Measurements from ENCODE around the gene TLE7. TPM values are rescaled to one million over a fixed set of nuclear protein-coding genes. Genes with fewer than 3 reads are reported as not detected.

Gene TLE7
- total RNA-seq, 1 donor from 2014 or later, result not detected

DNA sequence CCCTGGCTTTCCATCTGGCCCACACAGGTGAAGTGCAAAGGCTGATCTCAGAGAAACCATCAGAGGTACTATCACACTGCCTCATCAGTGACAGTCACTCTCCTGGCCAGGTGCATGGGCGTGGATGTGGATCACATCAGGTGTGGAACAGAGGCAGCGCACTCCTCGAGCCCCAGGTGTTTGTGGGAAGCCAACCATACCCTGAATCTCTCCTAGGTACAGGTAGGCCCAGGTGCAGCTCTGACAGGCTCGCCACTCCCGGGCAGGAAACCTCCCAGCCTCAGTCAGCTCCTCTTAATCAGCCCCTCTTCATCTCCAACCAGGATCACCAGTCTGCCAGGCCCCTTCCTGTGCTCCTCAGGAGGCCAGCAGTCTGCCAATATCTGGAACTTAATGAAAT, 31.7 kb downstream of the TLE7 start:
- Mint-ChIP-seq H3K4me1 (ENCODE audit: low read depth) (peaks cover 9% of the 10 kb centered on the region), H3K27ac (no peak overlapping the region), H3K4me3 (ENCODE audit: low read depth) (no peak overlapping the region), H3K36me3 (ENCODE audit: insufficient read depth) (peaks cover 5% of the 10 kb centered on the region), H3K27me3 (peaks cover 15% of the 10 kb centered on the region), H3K9me3 (ENCODE audit: low read depth) (no peaks in the 10 kb centered on the region)
- no peak for DNase-seq (ENCODE audit: low spot score, unreplicated experiment)
- no peak for TF ChIP-seq CTCF (IDR thresholded peaks at IDR 0.05; ENCODE audit: unreplicated experiment)

DNA sequence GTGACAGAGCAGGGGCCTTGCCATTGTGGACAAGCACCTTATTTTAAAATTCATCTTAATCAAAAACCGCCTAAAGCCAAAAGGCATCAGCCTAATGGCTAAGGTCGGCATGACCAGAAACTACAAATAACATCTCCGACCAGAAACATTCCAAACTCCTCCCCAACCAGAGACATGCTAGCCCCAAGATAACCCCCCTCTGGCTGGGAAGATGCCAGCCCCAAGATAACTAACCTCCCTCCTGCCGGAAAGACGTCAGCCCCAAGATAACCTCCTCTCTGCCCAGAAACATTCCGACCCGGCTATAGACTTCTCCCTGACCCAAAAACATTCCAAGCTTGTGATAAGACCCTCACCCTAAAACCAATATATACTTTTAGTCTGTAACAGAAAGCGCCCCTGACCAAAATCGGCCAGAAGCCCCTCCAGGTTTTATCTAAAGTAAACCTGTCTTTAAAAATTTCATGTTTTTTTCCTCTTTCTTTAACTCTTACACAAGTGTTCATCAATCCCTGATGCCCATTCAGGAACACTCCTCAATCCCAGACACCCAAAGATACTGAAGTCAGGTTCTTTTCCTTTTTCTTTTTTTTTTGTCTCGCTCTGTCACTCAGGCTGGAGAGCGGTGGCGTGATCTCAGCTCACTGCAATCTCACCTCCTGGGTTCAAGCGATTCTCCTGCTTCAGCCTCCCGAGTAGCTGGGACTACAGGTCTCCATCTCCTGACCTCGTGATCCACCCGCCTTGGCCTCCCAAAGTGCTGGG, 32.7 kb downstream of the TLE7 start:
- no peak overlapping the region for H3K27ac Mint-ChIP-seq
- peaks cover 5% of the 10 kb centered on the region for H3K36me3 Mint-ChIP-seq (ENCODE audit: insufficient read depth)
- no peak for TF ChIP-seq CTCF (IDR thresholded peaks at IDR 0.05; ENCODE audit: unreplicated experiment)
- DNase-seq (ENCODE audit: low spot score, unreplicated experiment), result no peak
- H3K4me3 Mint-ChIP-seq (ENCODE audit: low read depth), result no peak overlapping the region
- peaks cover 9% of the 10 kb centered on the region for H3K4me1 Mint-ChIP-seq (ENCODE audit: low read depth)
- peaks cover 7% of the 10 kb centered on the region for H3K9me3 Mint-ChIP-seq (ENCODE audit: low read depth)
- peaks cover 15% of the 10 kb centered on the region for H3K27me3 Mint-ChIP-seq

DNA sequence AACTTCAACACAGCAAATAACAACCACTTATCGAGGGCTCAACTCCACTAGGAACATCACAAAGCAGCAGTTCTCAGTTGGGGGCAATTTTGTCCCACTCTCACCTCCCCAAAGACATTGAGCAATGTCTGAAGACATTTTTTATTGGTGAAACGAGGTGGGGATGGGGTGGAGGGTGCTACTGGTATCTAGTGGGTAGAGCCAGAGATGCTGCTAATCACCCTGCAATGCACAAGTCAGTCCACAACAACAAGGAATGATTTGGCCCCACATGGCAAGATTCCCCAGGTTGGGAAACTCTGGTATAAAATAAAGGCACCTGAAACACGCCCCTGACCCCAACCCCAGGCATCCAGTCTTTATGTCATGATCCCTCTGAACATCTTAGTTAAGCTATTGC, 33.3 kb downstream of the TLE7 start:
- no peak for DNase-seq (ENCODE audit: low spot score, unreplicated experiment)
- peaks cover 5% of the 10 kb centered on the region for H3K36me3 Mint-ChIP-seq (ENCODE audit: insufficient read depth)
- no peak for TF ChIP-seq CTCF (IDR thresholded peaks at IDR 0.05; ENCODE audit: unreplicated experiment)
- no peak overlapping the region for H3K4me3 Mint-ChIP-seq (ENCODE audit: low read depth)
- H3K4me1 Mint-ChIP-seq (ENCODE audit: low read depth), result peaks cover 9% of the 10 kb centered on the region
- H3K27ac Mint-ChIP-seq, result no peak overlapping the region
- H3K27me3 Mint-ChIP-seq, result peaks cover 15% of the 10 kb centered on the region
- peaks cover 7% of the 10 kb centered on the region for H3K9me3 Mint-ChIP-seq (ENCODE audit: low read depth)

- Mint-ChIP-seq H3K36me3 (ENCODE audit: insufficient read depth) (peaks cover 5% of the 10 kb centered on the region), H3K27ac (no peak overlapping the region), H3K4me1 (ENCODE audit: low read depth) (peaks cover 9% of the 10 kb centered on the region), H3K4me3 (ENCODE audit: low read depth) (no peak overlapping the region), H3K9me3 (ENCODE audit: low read depth) (peaks cover 7% of the 10 kb centered on the region), H3K27me3 (peaks cover 15% of the 10 kb centered on the region)
- DNase-seq (ENCODE audit: low spot score, unreplicated experiment), result no peak
- TF ChIP-seq CTCF (IDR thresholded peaks at IDR 0.05; ENCODE audit: unreplicated experiment), result no peak
Measured at GRCh38 chr16:71407731-71408130, 34.1 kb downstream of the TLE7 start.

- Mint-ChIP-seq H3K36me3 (ENCODE audit: insufficient read depth) (peaks cover 5% of the 10 kb centered on the region), H3K4me3 (ENCODE audit: low read depth) (no peak overlapping the region), H3K9me3 (ENCODE audit: low read depth) (peaks cover 7% of the 10 kb centered on the region), H3K27me3 (peaks cover 15% of the 10 kb centered on the region), H3K27ac (no peak overlapping the region), H3K4me1 (ENCODE audit: low read depth) (peaks cover 9% of the 10 kb centered on the region)
- no peak for TF ChIP-seq CTCF (IDR thresholded peaks at IDR 0.05; ENCODE audit: unreplicated experiment)
- DNase-seq (ENCODE audit: low spot score, unreplicated experiment), result no peak
Measured at GRCh38 chr16:71406724-71407123, 35.1 kb downstream of the TLE7 start.

All from progenitor cell of endocrine pancreas (in vitro differentiated cells).